ENCODE results near the gene ARL15.

The ARL15 gene

DNA sequence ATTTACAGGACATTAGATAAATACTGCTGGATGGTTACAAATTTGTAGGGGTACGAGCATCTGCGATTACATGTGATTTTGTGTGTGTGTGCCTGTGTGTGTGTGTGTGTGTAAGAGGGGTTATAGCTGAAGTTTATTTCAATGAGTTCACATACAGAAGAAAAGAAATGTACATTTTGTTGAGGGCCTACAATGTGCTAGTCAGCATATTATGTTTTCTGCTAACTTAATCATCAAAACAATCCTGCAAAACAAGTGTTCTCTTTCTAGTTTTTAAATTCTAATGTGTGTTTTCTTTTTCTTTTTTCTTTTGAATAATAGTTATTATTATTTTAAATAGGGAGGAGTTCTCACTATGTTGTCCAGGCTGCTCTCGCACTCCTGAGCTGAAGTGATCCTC, 305.7 kb downstream of the ARL15 start:
- TF ChIP-seq, protein P1, sequence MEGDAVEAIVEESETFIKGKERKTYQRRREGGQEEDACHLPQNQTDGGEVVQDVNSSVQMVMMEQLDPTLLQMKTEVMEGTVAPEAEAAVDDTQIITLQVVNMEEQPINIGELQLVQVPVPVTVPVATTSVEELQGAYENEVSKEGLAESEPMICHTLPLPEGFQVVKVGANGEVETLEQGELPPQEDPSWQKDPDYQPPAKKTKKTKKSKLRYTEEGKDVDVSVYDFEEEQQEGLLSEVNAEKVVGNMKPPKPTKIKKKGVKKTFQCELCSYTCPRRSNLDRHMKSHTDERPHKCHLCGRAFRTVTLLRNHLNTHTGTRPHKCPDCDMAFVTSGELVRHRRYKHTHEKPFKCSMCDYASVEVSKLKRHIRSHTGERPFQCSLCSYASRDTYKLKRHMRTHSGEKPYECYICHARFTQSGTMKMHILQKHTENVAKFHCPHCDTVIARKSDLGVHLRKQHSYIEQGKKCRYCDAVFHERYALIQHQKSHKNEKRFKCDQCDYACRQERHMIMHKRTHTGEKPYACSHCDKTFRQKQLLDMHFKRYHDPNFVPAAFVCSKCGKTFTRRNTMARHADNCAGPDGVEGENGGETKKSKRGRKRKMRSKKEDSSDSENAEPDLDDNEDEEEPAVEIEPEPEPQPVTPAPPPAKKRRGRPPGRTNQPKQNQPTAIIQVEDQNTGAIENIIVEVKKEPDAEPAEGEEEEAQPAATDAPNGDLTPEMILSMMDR (IDR thresholded peaks at IDR 0.05; ENCODE audit: borderline replicate concordance, control extremely low read depth, extremely low read depth, insufficient read depth, missing control alignments) = no peak
- in situ Hi-C loops (cut with MboI; ENCODE audit: low sequenced_read_pairs, unreplicated experiment) = no loop called here
- DNase-seq (ENCODE audit: low spot score) = no peak

DNA sequence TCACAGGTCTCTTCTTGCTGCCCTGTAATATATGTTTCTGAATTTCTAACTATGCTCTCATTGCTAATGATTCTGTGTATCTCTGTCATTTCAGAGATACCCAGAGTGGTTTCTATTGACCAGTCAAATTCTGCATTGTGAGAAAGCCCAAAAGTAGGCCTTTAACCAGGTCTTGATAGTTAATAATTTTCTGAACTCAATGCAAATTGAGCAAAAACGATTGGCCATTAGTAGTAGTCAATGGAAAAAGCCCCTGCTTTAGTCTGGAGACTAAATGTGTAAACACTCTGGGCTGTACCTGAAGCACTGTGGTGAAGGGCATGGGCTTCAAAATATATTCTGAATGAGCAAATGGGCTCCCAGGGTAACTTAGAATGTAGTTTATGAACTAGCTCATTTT, 307.6 kb downstream of the ARL15 start:
- in situ Hi-C loops (cut with MboI; ENCODE audit: low sequenced_read_pairs, unreplicated experiment) = no loop called here
- TF ChIP-seq, protein P1 (IDR thresholded peaks at IDR 0.05; ENCODE audit: borderline replicate concordance, control extremely low read depth, extremely low read depth, insufficient read depth, missing control alignments) = no peak
- no peak for DNase-seq (ENCODE audit: low spot score)

DNA sequence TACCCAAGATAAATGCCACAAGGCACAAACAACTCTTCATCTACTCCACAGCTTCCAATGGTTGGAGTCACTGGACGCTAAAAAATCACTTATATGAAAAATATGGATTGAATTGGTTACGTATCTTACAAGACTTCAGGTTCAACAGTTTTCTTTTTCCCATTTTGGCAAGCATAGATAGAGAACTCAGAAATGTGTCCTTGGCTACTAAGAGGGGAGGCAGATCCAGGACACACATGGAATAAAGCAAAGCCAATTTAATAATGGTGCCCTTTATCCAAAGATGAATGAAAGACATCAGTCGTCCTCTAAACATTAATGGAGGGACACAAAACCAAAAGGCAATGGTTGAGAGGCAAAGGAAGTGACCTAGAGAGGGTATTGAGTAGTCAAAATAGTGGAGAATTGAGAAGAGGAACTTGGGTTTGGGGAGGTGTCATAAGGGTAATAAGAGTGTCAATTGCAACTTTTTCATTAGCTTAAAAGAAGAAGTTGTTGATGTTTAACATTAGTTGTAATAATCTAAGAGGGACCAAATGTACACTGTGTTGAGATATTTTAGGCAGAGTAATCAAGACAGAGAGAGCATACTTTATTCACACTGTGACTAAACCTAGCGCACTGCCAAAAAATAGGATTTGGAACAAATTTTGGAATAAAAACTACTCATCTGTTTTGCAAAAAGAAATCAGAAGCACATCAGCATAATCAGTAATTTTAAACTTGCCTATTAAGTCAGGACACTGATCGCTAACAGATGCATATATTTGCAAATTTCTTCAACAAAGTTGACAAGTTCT, 308.2 kb downstream of the ARL15 start:
- no peak for DNase-seq (ENCODE audit: low spot score)
- TF ChIP-seq, protein P1 (IDR thresholded peaks at IDR 0.05; ENCODE audit: borderline replicate concordance, control extremely low read depth, extremely low read depth, insufficient read depth, missing control alignments) = no peak
- in situ Hi-C loops (cut with MboI; ENCODE audit: low sequenced_read_pairs, unreplicated experiment) = no loop called here

DNA sequence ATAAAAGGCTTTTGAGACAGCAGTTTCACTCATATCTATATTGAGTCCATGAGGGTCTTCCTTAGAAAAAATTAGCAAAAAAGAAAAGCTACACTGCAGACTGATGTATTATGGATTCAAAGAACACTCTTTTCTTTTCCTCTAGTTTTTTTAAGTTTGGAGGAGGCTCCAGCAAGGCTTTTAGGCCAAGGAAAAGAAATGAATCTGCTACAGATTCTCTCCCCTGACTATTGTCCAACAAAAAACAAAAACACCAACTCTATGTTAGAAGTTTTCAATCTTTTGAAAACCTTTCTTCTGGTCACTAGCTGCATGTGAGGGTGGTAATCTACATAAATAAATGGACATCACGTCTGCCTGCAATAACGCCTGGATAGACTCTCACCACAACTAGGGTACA, 310.4 kb downstream of the ARL15 start:
- in situ Hi-C loops (cut with MboI; ENCODE audit: low sequenced_read_pairs, unreplicated experiment) = no loop called here
- DNase-seq (ENCODE audit: low spot score) = no peak
- TF ChIP-seq, protein P1 (IDR thresholded peaks at IDR 0.05; ENCODE audit: borderline replicate concordance, control extremely low read depth, extremely low read depth, insufficient read depth, missing control alignments) = no peak

DNA sequence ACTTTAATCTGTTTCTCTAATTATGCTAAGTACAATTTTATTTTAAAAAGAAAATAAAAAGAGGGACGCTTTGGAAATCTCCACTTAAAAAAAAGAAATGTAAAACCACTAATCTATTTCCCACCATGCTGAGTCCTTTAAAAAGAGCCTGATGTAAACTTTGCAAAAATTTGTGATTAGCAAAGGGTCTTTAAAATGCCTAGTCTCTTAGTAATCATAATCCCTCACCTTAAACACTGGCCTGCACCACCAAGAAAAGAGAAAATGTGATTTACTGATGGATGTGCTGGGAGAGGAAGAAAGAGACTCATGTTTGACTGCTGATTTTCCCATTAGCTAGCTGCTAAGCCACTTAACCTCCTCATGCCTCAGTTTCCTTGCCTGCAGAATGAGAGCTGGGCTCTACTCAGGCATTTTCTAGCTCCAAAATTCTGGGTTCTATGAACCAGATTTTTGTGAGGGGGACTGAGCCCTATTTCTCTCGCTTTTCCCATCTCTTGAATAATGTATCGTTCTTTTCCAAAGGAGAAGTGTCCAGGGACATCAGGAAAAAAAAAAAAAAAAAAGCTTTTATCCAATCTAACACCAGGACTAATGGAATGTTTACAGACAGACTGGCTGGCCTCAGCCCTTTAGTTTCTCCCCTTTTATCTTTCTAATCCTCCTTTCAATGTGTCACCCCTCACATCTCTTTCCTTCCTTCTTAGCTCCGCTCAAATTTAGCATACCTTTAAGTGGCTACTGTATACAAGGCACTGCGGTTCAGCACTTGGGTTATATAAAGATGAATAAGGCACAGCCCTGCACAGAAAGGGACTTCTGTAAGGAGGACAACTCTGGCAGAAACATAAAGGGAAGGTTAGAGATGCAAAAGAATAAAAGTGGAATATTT, 312.4 kb downstream of the ARL15 start:
- TF ChIP-seq, protein P1 (IDR thresholded peaks at IDR 0.05; ENCODE audit: borderline replicate concordance, control extremely low read depth, extremely low read depth, insufficient read depth, missing control alignments) = no peak
- no peak for DNase-seq (ENCODE audit: low spot score)
- in situ Hi-C loops (cut with MboI; ENCODE audit: low sequenced_read_pairs, unreplicated experiment) = no loop called here

DNA sequence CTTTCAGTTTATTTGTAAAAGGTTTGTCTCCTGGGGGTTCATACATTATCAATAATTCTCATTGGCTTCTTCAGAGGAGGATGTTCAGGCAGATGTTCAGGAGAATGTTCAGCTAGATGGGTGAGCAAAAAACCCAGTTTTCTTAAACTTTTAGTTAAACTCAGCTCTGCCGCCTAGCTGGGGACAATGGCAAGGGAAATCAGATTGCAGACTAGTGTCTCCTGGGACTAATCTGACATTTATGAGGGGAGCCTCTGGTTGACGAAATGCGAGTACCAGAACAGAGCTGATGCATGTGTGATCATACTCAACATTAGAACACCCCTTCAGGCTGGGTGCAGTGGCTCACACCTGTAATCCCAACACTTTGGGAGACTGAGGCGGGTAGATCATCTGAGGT, 314.4 kb downstream of the ARL15 start:
- TF ChIP-seq, protein P1 (IDR thresholded peaks at IDR 0.05; ENCODE audit: borderline replicate concordance, control extremely low read depth, extremely low read depth, insufficient read depth, missing control alignments) = no peak
- no peak for DNase-seq (ENCODE audit: low spot score)
- in situ Hi-C loops (cut with MboI; ENCODE audit: low sequenced_read_pairs, unreplicated experiment) = no loop called here

All from GM13976 (cell line).